Activated naive CD4-positive, alpha-beta T cell treated with anti-CD3 and anti-CD28 coated beads, Interleukin-2, amount 10 ng/mL, durations not matched to agents 7 days and 5 days (primary cell): ENCODE results near the gene COX8C.
"Not testable (repeated sequence)": the region's sequence is repeated elsewhere in the genome, so short reads cannot be mapped to it uniquely, and the experiment has no call there.

Experiments used
- CTCF ChIA-PET: fragments of 350-600 bp; sonication (Branson Sonifier 250); formaldehyde crosslinking; loops from one replicate; lab custom pipeline; 2021; ENCODE audit warnings: antibody characterized with exemption; lab: Charles Lee
- DNase-seq: peaks from one replicate; pipeline ENCODE4 v3.0.0-alpha.2; 2020
- H3K27ac Mint-ChIP-seq: one replicate; pipeline ENCODE4 v1.8.0; 2021; ENCODE audit warnings: mild to moderate bottlenecking, moderate library complexity, mixed read lengths
- H3K27me3 Mint-ChIP-seq: one replicate; pipeline ENCODE4 v1.8.0; 2021; ENCODE audit warnings: mild to moderate bottlenecking, mixed read lengths
- H3K36me3 Mint-ChIP-seq: one replicate; pipeline ENCODE4 v1.8.0; 2021; ENCODE audit warnings: mixed read lengths
- H3K4me1 Mint-ChIP-seq: one replicate; pipeline ENCODE4 v1.8.0; 2021; ENCODE audit warnings: mixed read lengths
- H3K4me3 Mint-ChIP-seq: one replicate; pipeline ENCODE4 v1.8.0; 2021; ENCODE audit warnings: mild to moderate bottlenecking, moderate library complexity, mixed read lengths
- H3K9me3 Mint-ChIP-seq: one replicate; pipeline ENCODE4 v1.8.0; 2021; ENCODE audit warnings: mixed read lengths

The COX8C gene

DNA sequence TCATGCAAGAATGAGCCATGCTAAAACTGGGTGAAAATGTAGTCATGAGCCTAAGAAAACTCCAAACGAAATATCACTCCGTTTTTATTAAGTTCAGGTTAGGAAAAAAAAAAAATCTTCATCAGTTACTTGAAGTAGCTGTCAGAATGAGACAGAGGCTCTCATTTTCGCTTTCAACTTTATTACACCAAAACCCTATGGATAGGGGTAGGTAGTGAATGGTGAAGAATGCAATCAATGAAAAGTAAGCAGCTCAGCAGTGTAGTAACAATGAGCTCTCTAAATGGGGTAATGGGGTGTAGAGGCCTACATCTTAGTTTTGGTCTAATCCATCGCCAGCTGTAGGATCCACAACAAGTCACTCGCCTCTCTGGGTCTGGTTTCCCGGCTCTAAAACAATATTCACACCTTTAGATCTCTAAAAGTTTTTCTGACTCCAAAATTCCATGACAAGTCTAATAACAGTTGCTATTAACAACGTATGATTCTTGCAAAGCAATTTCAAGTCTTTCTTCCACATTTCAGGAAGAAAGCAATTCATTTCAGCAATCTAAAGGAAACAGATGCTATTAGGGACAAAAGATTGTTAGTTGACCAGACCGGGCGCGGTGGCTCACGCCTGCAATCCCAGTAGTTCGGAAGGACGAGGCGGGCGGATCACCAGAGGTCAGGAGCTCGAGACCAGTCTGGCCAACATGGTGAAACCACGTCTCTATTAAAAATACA lies 15.8 kb upstream of the COX8C start:
- no peaks in the 10 kb centered on the region for H3K27me3 Mint-ChIP-seq

DNA sequence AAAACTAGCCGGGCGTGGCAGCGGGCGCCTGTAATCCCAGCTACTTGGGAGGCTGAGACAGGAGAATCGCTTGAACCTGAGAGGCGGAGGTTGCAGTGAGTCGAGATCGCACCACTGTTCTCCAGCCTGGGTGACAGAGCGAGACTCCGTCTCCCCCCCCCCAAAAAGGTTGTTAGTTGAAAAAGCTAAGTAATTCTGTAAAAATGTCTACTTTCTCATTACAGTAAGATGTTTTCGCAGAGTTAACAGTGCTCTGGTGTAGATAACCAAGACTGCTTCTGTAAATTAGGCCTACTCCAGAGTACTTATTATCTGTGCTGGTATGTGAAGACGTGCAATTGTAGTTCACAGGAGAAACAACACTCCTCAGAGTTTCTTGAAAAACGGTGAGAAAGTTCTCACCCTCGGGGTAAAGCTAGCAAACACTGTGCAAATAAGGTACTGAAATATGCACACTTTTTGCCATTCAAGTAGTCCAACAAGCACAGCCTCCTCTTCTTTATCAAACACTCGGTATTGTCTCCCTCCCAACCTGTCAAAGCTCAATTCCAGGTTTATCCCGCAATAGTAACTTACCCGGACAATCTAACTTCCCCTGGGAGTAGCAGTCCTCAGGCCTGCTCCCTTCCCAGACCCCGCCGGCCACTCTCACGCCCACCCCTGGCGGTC lies 15.1 kb upstream of the COX8C start:
- Mint-ChIP-seq H3K27me3 (no peaks in the 10 kb centered on the region), H3K27ac (peak overlapping the region; percentile 88), H3K9me3 (peaks cover 2% of the 10 kb centered on the region), H3K4me3 (peak overlapping the region; percentile 94), H3K36me3 (peaks cover 3% of the 10 kb centered on the region), H3K4me1 (peaks cover 57% of the 10 kb centered on the region)
- no peak for DNase-seq
- CTCF ChIA-PET: no interaction called here

More for the DNA sequence above, 15.8 kb upstream of the COX8C start:
- peaks cover 57% of the 10 kb centered on the region for H3K4me1 Mint-ChIP-seq
- peaks cover 3% of the 10 kb centered on the region for H3K36me3 Mint-ChIP-seq
- H3K27ac Mint-ChIP-seq: peak overlapping the region; percentile 88
- DNase-seq: no peak
- H3K4me3 Mint-ChIP-seq: peak overlapping the region; percentile 94
- no peaks in the 10 kb centered on the region for H3K9me3 Mint-ChIP-seq
- CTCF ChIA-PET: no interaction called here

DNA sequence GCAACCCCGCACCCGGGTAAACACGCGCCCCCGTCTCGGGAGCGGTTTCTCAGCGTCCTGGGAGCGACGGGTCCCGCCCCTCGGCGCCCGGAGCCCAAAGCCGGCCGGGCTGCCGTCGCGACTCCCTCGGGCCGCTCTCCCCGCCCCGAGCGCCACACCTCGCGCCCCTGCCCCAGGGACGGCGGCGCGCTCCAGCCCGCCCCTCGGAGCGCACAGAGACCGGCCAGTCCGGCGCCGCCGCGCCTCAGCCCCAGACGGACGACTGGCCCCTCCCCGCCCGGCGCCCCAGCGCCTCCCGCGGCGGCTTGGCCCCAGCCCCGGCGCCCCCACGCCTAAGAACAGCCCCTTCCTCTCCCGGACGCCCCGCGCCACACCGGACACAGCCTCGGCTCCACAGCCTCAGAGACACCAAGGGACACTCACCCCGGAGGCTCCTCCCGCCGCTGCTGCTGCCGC lies 14.6 kb upstream of the COX8C start:
- Mint-ChIP-seq H3K36me3 (peaks cover 2% of the 10 kb centered on the region), H3K4me3 (peak overlapping the region; percentile 94), H3K27ac (peak overlapping the region; percentile 92), H3K27me3 (peaks cover 2% of the 10 kb centered on the region), H3K9me3 (peaks cover 6% of the 10 kb centered on the region), H3K4me1 (peaks cover 55% of the 10 kb centered on the region)
- CTCF ChIA-PET: no interaction called here
- DNase-seq: no peak

DNA sequence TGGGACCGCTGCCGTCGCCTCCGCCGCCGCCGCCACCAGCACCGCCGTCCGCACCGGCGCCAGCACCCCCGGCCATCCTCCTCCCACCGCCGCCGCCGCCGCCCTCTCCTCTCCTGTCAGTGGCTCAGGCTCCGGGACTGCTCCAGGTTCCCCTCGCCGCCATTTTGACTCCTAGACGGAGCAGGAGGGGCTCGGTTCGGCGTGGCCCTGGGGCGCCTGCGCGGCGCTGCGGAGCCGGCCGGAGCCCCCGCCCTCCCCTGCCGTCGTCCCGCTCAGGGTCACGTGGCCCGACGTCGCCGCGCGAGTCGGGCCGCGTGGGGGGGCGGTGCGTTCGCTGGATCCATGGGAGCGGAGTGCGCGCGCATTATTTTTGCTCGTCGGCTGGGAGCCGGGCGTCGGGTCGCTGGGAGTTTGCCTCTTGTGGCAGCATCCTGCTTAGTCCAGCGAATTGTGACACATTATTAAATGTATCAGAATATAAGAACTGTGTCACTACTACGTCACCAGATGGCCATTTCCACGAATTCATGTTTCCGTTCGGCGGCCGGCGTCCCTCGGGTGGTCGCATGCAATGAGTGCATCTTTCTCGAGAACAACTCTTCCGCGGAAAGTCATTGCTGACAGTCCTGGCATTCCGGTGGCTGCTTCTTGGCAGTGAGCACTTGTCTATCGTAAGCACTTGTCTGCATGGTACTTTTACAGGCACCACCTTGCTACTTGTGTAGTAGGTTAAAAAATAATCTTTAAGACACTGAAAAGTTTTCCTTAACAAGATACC lies 13.9 kb upstream of the COX8C start, which contains the start of gene BTBD7:
TSS of gene BTBD7 (minus strand) at position 184 of the 778 bp plus-strand sequence. CDS start 36,985 bp downstream, outside the sequence.
- Mint-ChIP-seq H3K27me3 (peaks cover 3% of the 10 kb centered on the region), H3K36me3 (no peaks in the 10 kb centered on the region), H3K9me3 (peaks cover 6% of the 10 kb centered on the region), H3K27ac (peak within 1 kb of the TSS; percentile 92), H3K4me3 (peak within 1 kb of the TSS; percentile 94), H3K4me1 (peaks cover 54% of the 10 kb centered on the region)
- peak; percentile 96 for DNase-seq
- CTCF ChIA-PET: no interaction called here

- Mint-ChIP-seq H3K36me3 (no peaks in the 10 kb centered on the region), H3K4me1 (peaks cover 51% of the 10 kb centered on the region), H3K27ac (peak overlapping the region; percentile 92), H3K4me3 (peak overlapping the region; percentile 94), H3K27me3 (peaks cover 3% of the 10 kb centered on the region), H3K9me3 (peaks cover 6% of the 10 kb centered on the region)
- no peak for DNase-seq
- CTCF ChIA-PET: no interaction called here
Observed at GRCh38 chr14:93333631-93334103, 13.3 kb upstream of the COX8C start.

GRCh38 chr14:93337143-93337753 lies 9.7 kb upstream of the COX8C start:
- CTCF ChIA-PET: no interaction called here
- Mint-ChIP-seq H3K27ac (no peak overlapping the region), H3K27me3 (peaks cover 3% of the 10 kb centered on the region), H3K36me3 (no peaks in the 10 kb centered on the region), H3K4me3 (no peak overlapping the region), H3K9me3 (peaks cover 10% of the 10 kb centered on the region), H3K4me1 (peaks cover 23% of the 10 kb centered on the region)
- DNase-seq: no peak

GRCh38 chr14:93337884-93338283 lies 9.1 kb upstream of the COX8C start:
- CTCF ChIA-PET: no interaction called here
- DNase-seq: no peak

DNA sequence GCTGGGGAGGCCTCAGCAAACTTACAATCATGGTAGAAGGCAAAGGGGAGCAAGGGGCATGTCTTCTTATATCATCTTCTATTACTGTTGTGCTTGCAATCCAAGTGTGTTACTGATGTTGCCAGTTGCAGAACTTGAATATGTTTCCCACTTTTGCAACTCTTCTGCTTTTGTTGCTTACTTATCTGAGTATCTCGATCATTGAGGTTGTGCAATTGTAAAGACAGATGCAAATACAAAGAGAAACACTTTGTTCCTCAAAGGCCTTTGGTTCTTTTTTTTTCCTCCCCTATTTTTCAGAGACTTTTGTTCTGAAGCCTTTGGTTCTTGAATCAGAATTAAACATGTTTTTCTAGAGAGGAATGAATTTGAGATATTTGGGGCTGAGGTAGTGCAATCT lies 3.7 kb upstream of the COX8C start:
- H3K4me3 Mint-ChIP-seq: no peak overlapping the region
- CTCF ChIA-PET: no interaction called here
- no peaks in the 10 kb centered on the region for H3K36me3 Mint-ChIP-seq
- no peak overlapping the region for H3K27ac Mint-ChIP-seq
- DNase-seq: no peak
- H3K4me1 Mint-ChIP-seq: no peaks in the 10 kb centered on the region
- no peaks in the 10 kb centered on the region for H3K27me3 Mint-ChIP-seq
- H3K9me3 Mint-ChIP-seq: peaks cover 10% of the 10 kb centered on the region

More at GRCh38 chr14:93337884-93338283, 9.1 kb upstream of the COX8C start:
- Mint-ChIP-seq H3K4me1 (peaks cover 23% of the 10 kb centered on the region), H3K36me3 (no peaks in the 10 kb centered on the region), H3K4me3 (no peak overlapping the region), H3K9me3 (peaks cover 14% of the 10 kb centered on the region), H3K27ac (no peak overlapping the region), H3K27me3 (peaks cover 3% of the 10 kb centered on the region)

GRCh38 chr14:93343797-93344196 lies 3.2 kb upstream of the COX8C start:
- Mint-ChIP-seq H3K9me3 (peaks cover 10% of the 10 kb centered on the region), H3K4me3 (no peak overlapping the region), H3K36me3 (no peaks in the 10 kb centered on the region), H3K27ac (no peak overlapping the region), H3K27me3 (no peaks in the 10 kb centered on the region), H3K4me1 (no peaks in the 10 kb centered on the region)
- no peak for DNase-seq
- CTCF ChIA-PET: no interaction called here

DNA sequence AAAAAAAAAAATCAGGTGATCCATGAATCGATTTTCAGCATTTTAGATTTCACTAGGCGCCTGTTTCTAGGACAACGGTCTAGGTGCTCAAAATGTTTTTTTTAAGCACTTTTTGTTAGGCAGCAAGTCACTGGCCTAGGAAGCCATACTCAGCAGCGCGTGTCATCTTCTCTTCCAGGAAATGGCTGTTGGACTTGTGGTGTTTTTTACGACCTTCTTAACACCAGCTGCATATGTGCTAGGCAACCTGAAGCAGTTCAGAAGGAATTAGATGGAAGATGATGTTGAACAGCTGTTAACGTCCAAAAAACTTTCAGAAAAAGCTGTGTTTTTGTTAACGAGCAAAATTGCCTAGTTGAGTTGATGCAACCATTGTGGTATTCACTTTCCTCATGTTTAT lies 868 bp downstream of the COX8C start:
- Mint-ChIP-seq H3K9me3 (peaks cover 2% of the 10 kb centered on the region), H3K27ac (no peak overlapping the region), H3K4me3 (no peak overlapping the region), H3K36me3 (no peaks in the 10 kb centered on the region), H3K27me3 (no peaks in the 10 kb centered on the region), H3K4me1 (no peaks in the 10 kb centered on the region)
- DNase-seq: no peak
- CTCF ChIA-PET: interaction anchor here (0.6 kb wide), 1 partner anchor 15 kb away, joined by 3 read pairs; no protein-coding TSS in a partner anchor

GRCh38 chr14:93348292-93348691 lies 1.3 kb downstream of the COX8C start:
- Mint-ChIP-seq H3K9me3 (peaks cover 2% of the 10 kb centered on the region), H3K27me3 (no peaks in the 10 kb centered on the region), H3K4me3 (no peak overlapping the region), H3K27ac (no peak overlapping the region), H3K36me3 (no peaks in the 10 kb centered on the region), H3K4me1 (no peaks in the 10 kb centered on the region)
- CTCF ChIA-PET: interaction anchor here (0.6 kb wide), 1 partner anchor 15 kb away, joined by 3 read pairs; no protein-coding TSS in a partner anchor
- no peak for DNase-seq

GRCh38 chr14:93354873-93355272 lies 7.9 kb downstream of the COX8C start:
- CTCF ChIA-PET, DNase-seq, H3K36me3 Mint-ChIP-seq, H3K9me3 Mint-ChIP-seq, H3K27ac Mint-ChIP-seq, H3K27me3 Mint-ChIP-seq, H3K4me3 Mint-ChIP-seq, H3K4me1 Mint-ChIP-seq: not testable (repeated sequence)

- Mint-ChIP-seq H3K27ac (no peak overlapping the region), H3K36me3 (no peaks in the 10 kb centered on the region)
- CTCF ChIA-PET: no interaction called here
Observed at GRCh38 chr14:93368996-93369712, 22.2 kb downstream of the COX8C start.

More at GRCh38 chr14:93368996-93369712, 22.2 kb downstream of the COX8C start:
- no peak for DNase-seq
- no peak overlapping the region for H3K4me3 Mint-ChIP-seq
- H3K4me1 Mint-ChIP-seq: no peaks in the 10 kb centered on the region
- H3K27me3 Mint-ChIP-seq: peaks cover 19% of the 10 kb centered on the region
- no peaks in the 10 kb centered on the region for H3K9me3 Mint-ChIP-seq
